ENCODE results near the gene MAP3K6. TPM values are rescaled to one million over a fixed set of nuclear protein-coding genes. Genes with fewer than 3 reads are reported as not detected.

The MAP3K6 gene
- total and polyA plus RNA-seq, 2 donors (not counting 3 experiments of a cell fraction or from before 2014, with no cell fraction given) = 9.9 to 12.4 TPM

GRCh38 chr1:27363766-27364695 lies 2.7 kb downstream of the MAP3K6 start:
- H3K79me2 ChIP-seq (ENCODE audit: control insufficient read depth, insufficient read depth, low read length) = no peaks in the 10 kb centered on the region
- no peaks in the 10 kb centered on the region for H3K9me3 ChIP-seq (replicated peaks; ENCODE audit: control insufficient read depth, insufficient read depth, low read length)
- peaks cover 0 to 2% of the 10 kb centered on the region in 2 experiments for H3K36me3 ChIP-seq (ENCODE audit: control insufficient read depth in 2 of 2, extremely low read depth in 1 of 2, insufficient read depth in 2 of 2, low read length in 2 of 2)
- no peak for TF ChIP-seq EZH2 (IDR thresholded peaks at IDR 0.05; ENCODE audit: borderline replicate concordance, low read depth, low read length, severe bottlenecking)
- TF ChIP-seq FOS (IDR thresholded peaks at IDR 0.05; ENCODE audit: borderline replicate concordance, insufficient read depth, low read length) = no peak
- no peak for TF ChIP-seq MYC (IDR thresholded peaks at IDR 0.05; ENCODE audit: low read depth, low read length)
- no peak for TF ChIP-seq MAX (IDR thresholded peaks at IDR 0.05; ENCODE audit: insufficient read depth, insufficient read length)
- TF ChIP-seq GATA2 (IDR thresholded peaks at IDR 0.05; ENCODE audit: insufficient read depth, insufficient read length, low read depth, low read length) = no peak
- TF ChIP-seq POLR2A (IDR thresholded peaks at IDR 0.05; ENCODE audit: low read depth, low read length) = no peak
- TF ChIP-seq CTCF (IDR thresholded peaks at IDR 0.05; ENCODE audit: extremely low read depth in 1 of 2, insufficient read depth in 1 of 2, low read depth in 1 of 2, low read length in 2 of 2) = no peak
- no peak for TF ChIP-seq POLR2AphosphoS5 (IDR thresholded peaks at IDR 0.05; ENCODE audit: insufficient read depth, low read depth, low read length)
- TF ChIP-seq JUN (IDR thresholded peaks at IDR 0.05; ENCODE audit: borderline replicate concordance, insufficient read depth, insufficient read length, low read depth) = no peak
- H3K27ac ChIP-seq (ENCODE audit: insufficient read depth, low read depth, low read length) = no peak overlapping the region
- H3K9me1 ChIP-seq (replicated peaks; ENCODE audit: control insufficient read depth, extremely low read depth, insufficient read depth, low read length) = no peaks in the 10 kb centered on the region
- no peak for FAIRE-seq
- no peak overlapping the region for H3K4me3 ChIP-seq (replicated peaks in 1 of 3; ENCODE audit: insufficient read depth in 1 of 3, low read depth in 1 of 3, low read length in 3 of 3)
- no peaks in the 10 kb centered on the region for H4K20me1 ChIP-seq (replicated peaks; ENCODE audit: control insufficient read depth, extremely low read depth, insufficient read depth, low read length)
- H2AFZ ChIP-seq (ENCODE audit: low read depth, low read length) = no peak overlapping the region
- ChIA-PET CTCF (interaction anchor here (1.0 kb wide), 1 partner anchor 24 kb away, joined by 4 read pairs; no protein-coding TSS in a partner anchor), POLR2A (no interaction called here)
- dilution Hi-C loops (cut with MboI; ENCODE audit: extremely low pct_ligation_motif_present, low sequenced_read_pairs) = no loop called here
- peaks cover 15% of the 10 kb centered on the region for H3K4me1 ChIP-seq (ENCODE audit: control insufficient read depth, extremely low read depth, insufficient read depth, low read length)
- intact Hi-C loops (cut with micrococcal nuclease) = no loop called here
- H3K27me3 ChIP-seq (ENCODE audit: control insufficient read depth in 2 of 2, insufficient read depth in 2 of 2, low read length in 2 of 2) = no peaks in the 10 kb centered on the region
- H3K4me2 ChIP-seq (ENCODE audit: insufficient read depth, low read length) = no peak overlapping the region
- H3K9ac ChIP-seq (replicated peaks; ENCODE audit: extremely low read depth, insufficient read depth, low read length) = no peak overlapping the region
- no peak for DNase-seq (ENCODE audit: low read depth, low spot score)
- no TSS peak for BruUV-seq (replicated peaks)

Measured in endothelial cell of umbilical vein (primary cell).